ENCODE data around the gene NCOA7. TPM values are rescaled to one million over a fixed set of nuclear protein-coding genes. Genes with fewer than 3 reads are reported as not detected.

Gene NCOA7
- polyA plus RNA-seq, 1 of the 3 experiments (the other 2 are of a cell fraction), result 16.3 TPM

DNA sequence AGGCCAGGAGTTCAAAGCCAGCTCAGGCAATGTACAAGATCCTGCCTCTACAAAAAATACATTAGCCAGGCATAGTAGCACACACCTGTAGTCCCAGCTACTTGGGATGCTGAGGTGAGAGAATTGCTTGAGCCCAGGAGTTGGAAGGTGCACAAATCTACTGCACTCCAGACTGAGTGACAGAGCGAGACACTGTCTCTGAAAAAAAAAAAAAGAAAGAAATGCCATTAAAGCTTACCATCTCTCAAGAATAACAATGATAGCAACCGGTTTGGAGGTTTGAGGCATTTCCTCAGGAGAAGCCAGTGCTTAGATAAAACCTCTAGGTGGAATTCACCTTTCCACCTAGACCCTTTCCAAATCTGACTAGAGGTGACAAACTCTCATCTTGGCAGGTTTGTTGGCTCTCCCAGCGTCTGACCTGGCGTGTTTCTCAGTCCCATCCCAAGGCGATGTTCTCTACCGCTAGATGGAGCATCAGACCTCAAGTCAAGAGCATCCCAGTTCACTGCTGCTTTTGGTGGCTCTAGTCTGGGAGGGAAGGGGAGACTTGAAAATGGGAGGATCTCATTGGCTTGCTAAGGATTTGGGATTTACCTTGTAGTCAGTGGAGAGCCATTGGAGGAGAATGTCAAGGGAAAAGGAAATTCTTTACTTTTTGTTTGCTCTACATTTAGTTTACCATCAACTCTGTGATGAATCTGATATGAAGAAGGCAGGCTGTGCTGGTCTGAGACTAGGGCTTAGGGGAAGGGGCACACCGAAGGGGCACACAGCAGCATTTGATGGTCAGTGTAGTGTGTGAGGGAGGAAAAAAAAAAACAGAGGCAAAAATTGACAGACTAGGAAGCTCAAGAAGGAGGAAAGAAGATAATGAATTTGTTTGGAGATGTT lies 67.9 kb downstream of the NCOA7 start:
- no peak overlapping the region for H2AFZ ChIP-seq (ENCODE audit: low read depth)
- H3F3A ChIP-seq (replicated peaks; ENCODE audit: insufficient read depth), result no peaks in the 10 kb centered on the region
- ChIA-PET POLR2A (interaction anchor here (0.8 kb wide), 1 partner anchor 68 kb away, joined by 3 read pairs; the partner anchor contains the start of gene NCOA7), CTCF (interaction anchor here (0.7 to 1.4 kb wide), 5 partner anchors 16 to 99 kb away, joined by 3 to 6 read pairs (median 4); partner anchors contain the start of gene NCOA7)
- 81% methylated on average over 5 of the region's 7 CpGs for WGBS (ENCODE audit: low lambda C conversion rate)
- H3K36me3 ChIP-seq (replicated peaks in 1 of 2; ENCODE audit: control insufficient read depth in 1 of 2, insufficient read depth in 2 of 2, low read length in 1 of 2), result peaks cover 0 to 10% of the 10 kb centered on the region in 2 experiments
- no peak overlapping the region for H3K27ac ChIP-seq (ENCODE audit: low read depth in 2 of 2, low read length in 1 of 2)
- DNase-seq, result peak; percentile 33
- H3K4me3 ChIP-seq (ENCODE audit: low read depth in 2 of 2, low read length in 1 of 2), result no peak overlapping the region
- H3K4me2 ChIP-seq, result no peak overlapping the region
- H3K9me2 ChIP-seq, result no peaks in the 10 kb centered on the region
- no peaks in the 10 kb centered on the region for H4K20me1 ChIP-seq (ENCODE audit: insufficient read depth)
- TF ChIP-seq RXRA (IDR thresholded peaks at IDR 0.05; ENCODE audit: borderline replicate concordance, low read depth), result no peak
- peak; percentile 57 for TF ChIP-seq RAD21 (IDR thresholded peaks at IDR 0.05; ENCODE audit: low read length)
- H3K79me2 ChIP-seq (ENCODE audit: insufficient read depth), result no peaks in the 10 kb centered on the region
- no peaks in the 10 kb centered on the region for H3K9me3 ChIP-seq
- H3K4me1 ChIP-seq (ENCODE audit: control insufficient read depth in 1 of 2, insufficient read depth in 2 of 2, low read depth in 1 of 2, low read length in 1 of 2), result no peaks in the 10 kb centered on the region; a peak in 2 of 4 replicates
- no peaks in the 10 kb centered on the region for H3K27me3 ChIP-seq (ENCODE audit: insufficient read depth)
- no peak overlapping the region for H3K9ac ChIP-seq

DNA sequence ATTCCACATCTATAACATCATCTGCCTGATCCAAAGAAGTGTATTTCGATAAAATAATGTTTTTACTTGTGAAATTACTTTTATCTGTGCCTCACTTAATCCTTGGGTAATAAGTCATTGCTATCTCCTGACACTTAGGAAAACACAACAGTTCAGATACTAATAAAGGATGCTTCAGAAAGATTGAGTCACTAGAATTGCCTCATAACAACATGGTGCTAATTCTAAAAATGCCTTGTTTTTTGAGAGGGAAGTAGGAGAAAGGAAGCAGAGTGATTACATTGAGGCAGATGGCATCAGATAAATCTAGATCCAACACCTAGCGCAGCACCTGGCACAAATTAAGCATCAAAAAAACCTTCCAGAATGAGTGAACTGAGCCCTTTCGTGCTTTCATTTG lies 69.0 kb downstream of the NCOA7 start:
- no peak overlapping the region for H3K4me2 ChIP-seq
- CTCF ChIA-PET, result interaction anchor here (1.1 kb wide), 1 partner anchor 17 kb away, joined by 4 read pairs; no protein-coding TSS in a partner anchor
- H3K27ac ChIP-seq (ENCODE audit: low read depth in 2 of 2, low read length in 1 of 2), result no peak overlapping the region
- H3K27me3 ChIP-seq (ENCODE audit: insufficient read depth), result no peaks in the 10 kb centered on the region
- no peak overlapping the region for H2AFZ ChIP-seq (ENCODE audit: low read depth)
- H3F3A ChIP-seq (replicated peaks; ENCODE audit: insufficient read depth), result no peaks in the 10 kb centered on the region
- no peaks in the 10 kb centered on the region for H3K79me2 ChIP-seq (ENCODE audit: insufficient read depth)
- no peak for DNase-seq
- H3K36me3 ChIP-seq (replicated peaks in 1 of 2; ENCODE audit: control insufficient read depth in 1 of 2, insufficient read depth in 2 of 2, low read length in 1 of 2), result peaks cover 0 to 10% of the 10 kb centered on the region in 2 experiments
- H3K9me2 ChIP-seq, result no peaks in the 10 kb centered on the region
- POLR2A ChIA-PET, result no interaction called here
- H3K9me3 ChIP-seq, result no peaks in the 10 kb centered on the region
- H4K20me1 ChIP-seq (ENCODE audit: insufficient read depth), result no peaks in the 10 kb centered on the region
- H3K4me1 ChIP-seq (ENCODE audit: control insufficient read depth in 1 of 2, insufficient read depth in 2 of 2, low read depth in 1 of 2, low read length in 1 of 2), result no peaks in the 10 kb centered on the region; a peak in 1 of 4 replicates
- WGBS (ENCODE audit: low lambda C conversion rate), result 88% methylated on average over 3 of the region's 3 CpGs
- no peak overlapping the region for H3K9ac ChIP-seq
- TF ChIP-seq TEAD4 (IDR thresholded peaks at IDR 0.05; ENCODE audit: borderline replicate concordance, insufficient read depth) (no peak), EP300 (IDR thresholded peaks at IDR 0.05; ENCODE audit: borderline replicate concordance in 1 of 2, low read depth in 1 of 2, low read length in 1 of 2) (no peak), RFX5 (IDR thresholded peaks at IDR 0.05; ENCODE audit: low read length) (no peak), YY1 (IDR thresholded peaks at IDR 0.05; ENCODE audit: low read depth) (no peak), SMC3 (IDR thresholded peaks at IDR 0.05; ENCODE audit: low read depth, low read length) (no peak), EZH2phosphoT487 (IDR thresholded peaks at IDR 0.05; ENCODE audit: borderline replicate concordance, low read depth) (no peak), POLR2AphosphoS5 (IDR thresholded peaks at IDR 0.05; ENCODE audit: low read depth, low read length) (no peak), TAF1 (IDR thresholded peaks at IDR 0.05; ENCODE audit: borderline replicate concordance, low read depth, low read length) (no peak)
- TF ChIP-seq, protein P1, sequence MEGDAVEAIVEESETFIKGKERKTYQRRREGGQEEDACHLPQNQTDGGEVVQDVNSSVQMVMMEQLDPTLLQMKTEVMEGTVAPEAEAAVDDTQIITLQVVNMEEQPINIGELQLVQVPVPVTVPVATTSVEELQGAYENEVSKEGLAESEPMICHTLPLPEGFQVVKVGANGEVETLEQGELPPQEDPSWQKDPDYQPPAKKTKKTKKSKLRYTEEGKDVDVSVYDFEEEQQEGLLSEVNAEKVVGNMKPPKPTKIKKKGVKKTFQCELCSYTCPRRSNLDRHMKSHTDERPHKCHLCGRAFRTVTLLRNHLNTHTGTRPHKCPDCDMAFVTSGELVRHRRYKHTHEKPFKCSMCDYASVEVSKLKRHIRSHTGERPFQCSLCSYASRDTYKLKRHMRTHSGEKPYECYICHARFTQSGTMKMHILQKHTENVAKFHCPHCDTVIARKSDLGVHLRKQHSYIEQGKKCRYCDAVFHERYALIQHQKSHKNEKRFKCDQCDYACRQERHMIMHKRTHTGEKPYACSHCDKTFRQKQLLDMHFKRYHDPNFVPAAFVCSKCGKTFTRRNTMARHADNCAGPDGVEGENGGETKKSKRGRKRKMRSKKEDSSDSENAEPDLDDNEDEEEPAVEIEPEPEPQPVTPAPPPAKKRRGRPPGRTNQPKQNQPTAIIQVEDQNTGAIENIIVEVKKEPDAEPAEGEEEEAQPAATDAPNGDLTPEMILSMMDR (IDR thresholded peaks at IDR 0.05), result no peak
- TF ChIP-seq, protein P2, sequence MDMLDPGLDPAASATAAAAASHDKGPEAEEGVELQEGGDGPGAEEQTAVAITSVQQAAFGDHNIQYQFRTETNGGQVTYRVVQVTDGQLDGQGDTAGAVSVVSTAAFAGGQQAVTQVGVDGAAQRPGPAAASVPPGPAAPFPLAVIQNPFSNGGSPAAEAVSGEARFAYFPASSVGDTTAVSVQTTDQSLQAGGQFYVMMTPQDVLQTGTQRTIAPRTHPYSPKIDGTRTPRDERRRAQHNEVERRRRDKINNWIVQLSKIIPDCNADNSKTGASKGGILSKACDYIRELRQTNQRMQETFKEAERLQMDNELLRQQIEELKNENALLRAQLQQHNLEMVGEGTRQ (IDR thresholded peaks at IDR 0.05; ENCODE audit: borderline replicate concordance, low read depth, low read length), result no peak
- H3K4me3 ChIP-seq (ENCODE audit: low read depth in 2 of 2, low read length in 1 of 2), result no peak overlapping the region

Measured in SK-N-SH (cell line).